K562 (cell line): ENCODE results near the gene SLC12A4. TPM values are rescaled to one million over a fixed set of nuclear protein-coding genes. Genes with fewer than 3 reads are reported as not detected.

Source experiments
- ELF2 ChIP-seq: fragments of 250-450 bp; sonication (Bioruptor Pico); IDR thresholded peaks from 2 replicates; pipeline ENCODE4 v1.5.0; 2021; ENCODE audit warnings: mild to moderate bottlenecking
- HDAC2 ChIP-seq: fragments of 450-650 bp; IDR thresholded peaks from 2 replicates; pipeline ENCODE4 v1.6.1; 2016; ENCODE audit warnings: mild to moderate bottlenecking
- JUNB ChIP-seq: fragments of 450-650 bp; formaldehyde crosslinking; conservative IDR thresholded peaks from 2 replicates; pipeline ENCODE4 v1.4.0; 2020; ENCODE audit warnings: mild to moderate bottlenecking
- KLF1 ChIP-seq: fragments of 450-650 bp; IDR thresholded peaks from 2 replicates; pipeline ENCODE4 v1.6.1; 2016; ENCODE audit warnings: missing genetic modification characterization, missing compliant biosample characterization
- LARP7 ChIP-seq: fragments of 450-650 bp; IDR thresholded peaks from 2 replicates; pipeline ENCODE4 v1.6.1; 2016
- NFE2 ChIP-seq: IDR thresholded peaks from 2 replicates; pipeline ENCODE4 v1.6.1; 2014; ENCODE audit warnings: antibody characterized with exemption, low read depth
- SOX6 ChIP-seq: fragments of 450-650 bp; IDR thresholded peaks from 2 replicates; pipeline ENCODE4 v1.6.1; 2014; ENCODE audit warnings: mild to moderate bottlenecking
- polyA plus RNA-seq, 8 experiments: library from polyadenylated mRNA; depleted of rRNA in 4 of 8; stranded (reverse) in 5 of 8; unstranded in 3 of 8; fragments of >200 nt; fragmentation: Nextera tagmentation in 2 of 8; fragmentation: Illumina TruSeq in 1 of 8; extraction: Ambion mirVana in 2 of 8; extraction: Trizol in 1 of 8; gene quantifications; 2 replicates each; pipeline versions ENCODE4 v1.2.1 to v1.2.3, GENCODE V29; 2011 to 2014; ENCODE audit warnings: inconsistent platforms in 1 of 8, missing spikeins in 1 of 8
- total RNA-seq, 7 experiments: library from RNA; depleted of rRNA in 6 of 7; stranded (reverse); fragments of >200 nt in 6 of 7; fragmentation: Illumina TruSeq in 2 of 7; extraction: Trizol in 2 of 7; gene quantifications; 2 replicates each; pipeline versions ENCODE4 v1.2.1 to v1.2.3, GENCODE V29; 2011 to 2021; ENCODE audit warnings: low replicate concordance in 1 of 7
- TF ChIP-seq, protein P1 (sequence below), 2 experiments: IDR thresholded peaks; 2 replicates each; pipeline ENCODE4 v1.6.1; 2012; ENCODE audit warnings: improper control_type of control experiment in 2 of 2, low read depth in 2 of 2, low read length in 2 of 2, borderline replicate concordance in 1 of 2
- TF ChIP-seq, protein P2 (sequence below): fragments of 450-650 bp; IDR thresholded peaks from 2 replicates; pipeline ENCODE4 v1.6.1; 2016; ENCODE audit warnings: borderline replicate concordance
- TF ChIP-seq, protein P3 (sequence below): sonication (generic); formaldehyde crosslinking; IDR thresholded peaks from 2 replicates; pipeline ENCODE4 v1.8.0; 2022; ENCODE audit warnings: mild to moderate bottlenecking, low read depth, missing genetic modification reagents
- TF ChIP-seq, protein P4 (sequence below): sonication (generic); formaldehyde crosslinking; IDR thresholded peaks from 2 replicates; pipeline ENCODE4 v1.8.0; 2023; ENCODE audit warnings: mild to moderate bottlenecking, missing genetic modification reagents
- TF ChIP-seq, protein P5 (sequence below): fragments of 150-350 bp; conservative IDR thresholded peaks from 2 replicates; pipeline ENCODE4 v1.6.1; 2014; ENCODE audit warnings: low read length
- TF ChIP-seq, protein P6 (sequence below): fragments of 200-400 bp; formaldehyde crosslinking; IDR thresholded peaks from 2 replicates; pipeline ENCODE4 v1.6.1; 2017; ENCODE audit warnings: mild to moderate bottlenecking, low read depth, low read length, moderate library complexity

The SLC12A4 gene
- total and polyA plus RNA-seq, 9 of the 15 experiments (the other 6 are each of a cell fraction or from before 2014, with no cell fraction given): 0.75 to 43.5 (median 15.0) TPM

DNA sequence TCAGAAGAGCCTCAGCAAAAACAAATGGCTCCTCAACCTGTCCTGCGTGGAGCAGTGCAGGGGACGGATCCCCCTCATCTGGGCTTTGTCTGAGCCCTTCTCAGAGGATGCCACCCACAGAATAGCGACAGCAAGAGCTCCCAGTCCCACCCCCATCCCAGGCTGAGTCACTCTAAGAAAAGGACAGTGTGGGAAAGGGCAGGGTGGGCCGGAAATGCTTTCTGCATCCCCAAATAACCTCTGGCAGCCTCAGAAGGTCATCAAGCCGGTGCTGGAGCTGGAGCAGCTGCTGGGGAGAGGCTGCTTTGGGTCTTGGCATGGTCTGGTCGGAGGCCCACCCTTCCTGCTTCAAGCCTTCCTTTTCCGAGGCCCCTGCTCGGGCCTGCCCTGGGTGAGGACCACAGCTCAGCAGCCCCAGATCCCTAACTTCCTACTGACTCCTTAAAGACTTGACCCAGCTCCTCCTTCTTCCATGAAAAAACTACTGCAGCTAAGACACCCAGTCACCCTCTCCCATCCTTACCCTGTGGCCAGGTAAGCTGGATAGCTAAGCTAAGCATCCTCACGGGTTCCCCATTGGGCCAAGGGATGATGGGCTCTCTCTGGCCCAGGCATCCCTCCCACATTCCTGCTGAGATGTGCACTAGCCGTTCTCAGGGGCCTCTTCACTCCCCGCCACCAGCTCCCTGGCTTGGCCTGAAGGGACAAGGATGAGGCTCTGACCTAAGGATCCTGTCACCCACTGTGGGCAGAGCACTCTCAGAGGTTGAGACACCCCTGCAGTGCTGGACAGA lies 8.7 kb downstream of the SLC12A4 start (continued):
- TF ChIP-seq, protein P1, sequence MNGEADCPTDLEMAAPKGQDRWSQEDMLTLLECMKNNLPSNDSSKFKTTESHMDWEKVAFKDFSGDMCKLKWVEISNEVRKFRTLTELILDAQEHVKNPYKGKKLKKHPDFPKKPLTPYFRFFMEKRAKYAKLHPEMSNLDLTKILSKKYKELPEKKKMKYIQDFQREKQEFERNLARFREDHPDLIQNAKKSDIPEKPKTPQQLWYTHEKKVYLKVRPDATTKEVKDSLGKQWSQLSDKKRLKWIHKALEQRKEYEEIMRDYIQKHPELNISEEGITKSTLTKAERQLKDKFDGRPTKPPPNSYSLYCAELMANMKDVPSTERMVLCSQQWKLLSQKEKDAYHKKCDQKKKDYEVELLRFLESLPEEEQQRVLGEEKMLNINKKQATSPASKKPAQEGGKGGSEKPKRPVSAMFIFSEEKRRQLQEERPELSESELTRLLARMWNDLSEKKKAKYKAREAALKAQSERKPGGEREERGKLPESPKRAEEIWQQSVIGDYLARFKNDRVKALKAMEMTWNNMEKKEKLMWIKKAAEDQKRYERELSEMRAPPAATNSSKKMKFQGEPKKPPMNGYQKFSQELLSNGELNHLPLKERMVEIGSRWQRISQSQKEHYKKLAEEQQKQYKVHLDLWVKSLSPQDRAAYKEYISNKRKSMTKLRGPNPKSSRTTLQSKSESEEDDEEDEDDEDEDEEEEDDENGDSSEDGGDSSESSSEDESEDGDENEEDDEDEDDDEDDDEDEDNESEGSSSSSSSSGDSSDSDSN (IDR thresholded peaks at IDR 0.05; ENCODE audit: borderline replicate concordance in 1 of 2, low read depth in 2 of 2, low read length in 2 of 2): no peak
- TF ChIP-seq SOX6 (no peak), LARP7 (no peak), HDAC2 (no peak), JUNB (CRISPR knock-in tag) (no peak), ELF2 (CRISPR knock-in tag) (no peak), KLF1 (tag) (peak; percentile 51; the same call in 1 of the 2 replicates), NFE2 (0 out of 2 replicates have a peak, but pooled peaks have one; percentile 21)
- TF ChIP-seq, protein P2, sequence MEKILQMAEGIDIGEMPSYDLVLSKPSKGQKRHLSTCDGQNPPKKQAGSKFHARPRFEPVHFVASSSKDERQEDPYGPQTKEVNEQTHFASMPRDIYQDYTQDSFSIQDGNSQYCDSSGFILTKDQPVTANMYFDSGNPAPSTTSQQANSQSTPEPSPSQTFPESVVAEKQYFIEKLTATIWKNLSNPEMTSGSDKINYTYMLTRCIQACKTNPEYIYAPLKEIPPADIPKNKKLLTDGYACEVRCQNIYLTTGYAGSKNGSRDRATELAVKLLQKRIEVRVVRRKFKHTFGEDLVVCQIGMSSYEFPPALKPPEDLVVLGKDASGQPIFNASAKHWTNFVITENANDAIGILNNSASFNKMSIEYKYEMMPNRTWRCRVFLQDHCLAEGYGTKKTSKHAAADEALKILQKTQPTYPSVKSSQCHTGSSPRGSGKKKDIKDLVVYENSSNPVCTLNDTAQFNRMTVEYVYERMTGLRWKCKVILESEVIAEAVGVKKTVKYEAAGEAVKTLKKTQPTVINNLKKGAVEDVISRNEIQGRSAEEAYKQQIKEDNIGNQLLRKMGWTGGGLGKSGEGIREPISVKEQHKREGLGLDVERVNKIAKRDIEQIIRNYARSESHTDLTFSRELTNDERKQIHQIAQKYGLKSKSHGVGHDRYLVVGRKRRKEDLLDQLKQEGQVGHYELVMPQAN: no peak
- TF ChIP-seq, protein P3, sequence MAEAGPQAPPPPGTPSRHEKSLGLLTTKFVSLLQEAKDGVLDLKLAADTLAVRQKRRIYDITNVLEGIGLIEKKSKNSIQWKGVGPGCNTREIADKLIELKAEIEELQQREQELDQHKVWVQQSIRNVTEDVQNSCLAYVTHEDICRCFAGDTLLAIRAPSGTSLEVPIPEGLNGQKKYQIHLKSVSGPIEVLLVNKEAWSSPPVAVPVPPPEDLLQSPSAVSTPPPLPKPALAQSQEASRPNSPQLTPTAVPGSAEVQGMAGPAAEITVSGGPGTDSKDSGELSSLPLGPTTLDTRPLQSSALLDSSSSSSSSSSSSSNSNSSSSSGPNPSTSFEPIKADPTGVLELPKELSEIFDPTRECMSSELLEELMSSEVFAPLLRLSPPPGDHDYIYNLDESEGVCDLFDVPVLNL: no peak
- TF ChIP-seq, protein P4, sequence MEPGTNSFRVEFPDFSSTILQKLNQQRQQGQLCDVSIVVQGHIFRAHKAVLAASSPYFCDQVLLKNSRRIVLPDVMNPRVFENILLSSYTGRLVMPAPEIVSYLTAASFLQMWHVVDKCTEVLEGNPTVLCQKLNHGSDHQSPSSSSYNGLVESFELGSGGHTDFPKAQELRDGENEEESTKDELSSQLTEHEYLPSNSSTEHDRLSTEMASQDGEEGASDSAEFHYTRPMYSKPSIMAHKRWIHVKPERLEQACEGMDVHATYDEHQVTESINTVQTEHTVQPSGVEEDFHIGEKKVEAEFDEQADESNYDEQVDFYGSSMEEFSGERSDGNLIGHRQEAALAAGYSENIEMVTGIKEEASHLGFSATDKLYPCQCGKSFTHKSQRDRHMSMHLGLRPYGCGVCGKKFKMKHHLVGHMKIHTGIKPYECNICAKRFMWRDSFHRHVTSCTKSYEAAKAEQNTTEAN: no peak
- TF ChIP-seq, protein P5, sequence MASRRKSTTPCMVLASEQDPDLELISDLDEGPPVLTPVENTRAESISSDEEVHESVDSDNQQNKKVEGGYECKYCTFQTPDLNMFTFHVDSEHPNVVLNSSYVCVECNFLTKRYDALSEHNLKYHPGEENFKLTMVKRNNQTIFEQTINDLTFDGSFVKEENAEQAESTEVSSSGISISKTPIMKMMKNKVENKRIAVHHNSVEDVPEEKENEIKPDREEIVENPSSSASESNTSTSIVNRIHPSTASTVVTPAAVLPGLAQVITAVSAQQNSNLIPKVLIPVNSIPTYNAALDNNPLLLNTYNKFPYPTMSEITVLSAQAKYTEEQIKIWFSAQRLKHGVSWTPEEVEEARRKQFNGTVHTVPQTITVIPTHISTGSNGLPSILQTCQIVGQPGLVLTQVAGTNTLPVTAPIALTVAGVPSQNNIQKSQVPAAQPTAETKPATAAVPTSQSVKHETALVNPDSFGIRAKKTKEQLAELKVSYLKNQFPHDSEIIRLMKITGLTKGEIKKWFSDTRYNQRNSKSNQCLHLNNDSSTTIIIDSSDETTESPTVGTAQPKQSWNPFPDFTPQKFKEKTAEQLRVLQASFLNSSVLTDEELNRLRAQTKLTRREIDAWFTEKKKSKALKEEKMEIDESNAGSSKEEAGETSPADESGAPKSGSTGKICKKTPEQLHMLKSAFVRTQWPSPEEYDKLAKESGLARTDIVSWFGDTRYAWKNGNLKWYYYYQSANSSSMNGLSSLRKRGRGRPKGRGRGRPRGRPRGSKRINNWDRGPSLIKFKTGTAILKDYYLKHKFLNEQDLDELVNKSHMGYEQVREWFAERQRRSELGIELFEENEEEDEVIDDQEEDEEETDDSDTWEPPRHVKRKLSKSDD: no peak
- TF ChIP-seq, protein P6, sequence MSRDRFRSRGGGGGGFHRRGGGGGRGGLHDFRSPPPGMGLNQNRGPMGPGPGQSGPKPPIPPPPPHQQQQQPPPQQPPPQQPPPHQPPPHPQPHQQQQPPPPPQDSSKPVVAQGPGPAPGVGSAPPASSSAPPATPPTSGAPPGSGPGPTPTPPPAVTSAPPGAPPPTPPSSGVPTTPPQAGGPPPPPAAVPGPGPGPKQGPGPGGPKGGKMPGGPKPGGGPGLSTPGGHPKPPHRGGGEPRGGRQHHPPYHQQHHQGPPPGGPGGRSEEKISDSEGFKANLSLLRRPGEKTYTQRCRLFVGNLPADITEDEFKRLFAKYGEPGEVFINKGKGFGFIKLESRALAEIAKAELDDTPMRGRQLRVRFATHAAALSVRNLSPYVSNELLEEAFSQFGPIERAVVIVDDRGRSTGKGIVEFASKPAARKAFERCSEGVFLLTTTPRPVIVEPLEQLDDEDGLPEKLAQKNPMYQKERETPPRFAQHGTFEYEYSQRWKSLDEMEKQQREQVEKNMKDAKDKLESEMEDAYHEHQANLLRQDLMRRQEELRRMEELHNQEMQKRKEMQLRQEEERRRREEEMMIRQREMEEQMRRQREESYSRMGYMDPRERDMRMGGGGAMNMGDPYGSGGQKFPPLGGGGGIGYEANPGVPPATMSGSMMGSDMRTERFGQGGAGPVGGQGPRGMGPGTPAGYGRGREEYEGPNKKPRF: no peak
